ENCODE measurements around the gene IL4I1. TPM values are rescaled to one million over a fixed set of nuclear protein-coding genes. Genes with fewer than 3 reads are reported as not detected.

The IL4I1 gene
- total and polyA plus RNA-seq, 10 donors, result 1.1 to 20.2 (median 4.8) TPM

DNA sequence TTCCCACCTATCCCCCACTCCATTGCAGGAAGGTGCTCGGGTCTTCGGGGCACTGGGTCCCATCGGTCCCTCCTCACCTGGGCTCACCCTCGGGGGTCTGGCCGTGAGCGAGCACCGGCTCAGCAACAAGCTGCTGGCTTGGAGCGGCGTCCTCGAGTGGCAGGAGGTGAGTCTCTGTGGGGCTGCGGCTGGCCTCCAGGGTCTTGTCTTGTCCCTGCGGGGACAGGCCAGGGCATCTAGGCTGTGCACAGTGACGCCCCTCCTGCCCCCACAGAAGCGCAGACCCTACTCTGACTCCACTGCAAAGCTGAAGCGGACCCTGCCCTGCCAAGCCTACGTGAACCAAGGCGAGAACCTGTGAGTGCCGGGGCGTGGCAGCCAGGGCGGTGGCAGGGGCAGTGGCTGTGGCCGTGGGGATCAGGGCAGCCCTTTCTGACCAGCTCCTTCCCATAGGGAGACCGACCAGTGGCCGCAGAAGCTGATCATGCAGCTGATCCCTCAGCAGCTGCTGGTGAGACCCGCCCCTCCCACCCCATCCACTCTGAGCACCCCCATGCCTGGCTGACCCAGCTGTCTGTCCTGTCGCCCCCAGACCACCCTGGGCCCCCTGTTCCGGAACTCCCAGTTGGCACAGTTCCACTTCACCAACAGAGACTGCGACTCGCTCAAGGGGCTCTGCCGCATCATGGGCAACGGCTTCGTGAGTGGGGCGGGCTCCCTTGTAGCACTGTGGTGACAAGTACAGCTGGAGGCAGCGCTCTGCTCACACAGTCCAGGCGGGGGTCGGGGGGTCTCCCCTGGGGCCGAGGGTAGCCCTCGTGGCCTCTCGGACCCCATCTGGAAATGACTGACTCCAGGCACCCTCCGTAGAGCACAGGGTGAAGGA is 42.1 kb downstream of the IL4I1 start:
- intact Hi-C loops (cut with DNase I; ENCODE audit: low total_unique reads), result no loop called here
- Histone ChIP-seq H3K27ac (peak overlapping the region in 3 of 8 donors; percentile 6 to 47 (median 13)), H3K4me1 (peaks cover 14 to 75% (median 36%) of the 10 kb centered on the region in 6 donors), H3K4me3 (no peak overlapping the region), H3K36me3 (peaks cover 0 to 56% (median 50%) of the 10 kb centered on the region in 6 donors), H3K9me3 (no peaks in the 10 kb centered on the region), H3K27me3 (replicated peaks in 1 of 7) (peaks cover 0 to 5% (median 0%) of the 10 kb centered on the region in 7 donors)
- peak; percentile 29 to 70 (median 41) for TF ChIP-seq POLR2AphosphoS5 (IDR thresholded peaks at IDR 0.05)
- TF ChIP-seq, protein P1, sequence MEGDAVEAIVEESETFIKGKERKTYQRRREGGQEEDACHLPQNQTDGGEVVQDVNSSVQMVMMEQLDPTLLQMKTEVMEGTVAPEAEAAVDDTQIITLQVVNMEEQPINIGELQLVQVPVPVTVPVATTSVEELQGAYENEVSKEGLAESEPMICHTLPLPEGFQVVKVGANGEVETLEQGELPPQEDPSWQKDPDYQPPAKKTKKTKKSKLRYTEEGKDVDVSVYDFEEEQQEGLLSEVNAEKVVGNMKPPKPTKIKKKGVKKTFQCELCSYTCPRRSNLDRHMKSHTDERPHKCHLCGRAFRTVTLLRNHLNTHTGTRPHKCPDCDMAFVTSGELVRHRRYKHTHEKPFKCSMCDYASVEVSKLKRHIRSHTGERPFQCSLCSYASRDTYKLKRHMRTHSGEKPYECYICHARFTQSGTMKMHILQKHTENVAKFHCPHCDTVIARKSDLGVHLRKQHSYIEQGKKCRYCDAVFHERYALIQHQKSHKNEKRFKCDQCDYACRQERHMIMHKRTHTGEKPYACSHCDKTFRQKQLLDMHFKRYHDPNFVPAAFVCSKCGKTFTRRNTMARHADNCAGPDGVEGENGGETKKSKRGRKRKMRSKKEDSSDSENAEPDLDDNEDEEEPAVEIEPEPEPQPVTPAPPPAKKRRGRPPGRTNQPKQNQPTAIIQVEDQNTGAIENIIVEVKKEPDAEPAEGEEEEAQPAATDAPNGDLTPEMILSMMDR (IDR thresholded peaks at IDR 0.05 in 8 of 11, conservative IDR thresholded peaks at IDR 0.05 in 3 of 11), result no peak
- DNase-seq, result peak; percentile 81
- whole genome bisulfite sequencing, 5 donors, result 89 to 94% (median 92%) methylated on average over 15 to 39 of the region's 39 CpGs

- Histone ChIP-seq H3K36me3 (peaks cover 0 to 49% (median 45%) of the 10 kb centered on the region in 6 donors), H3K27ac (peak overlapping the region in 2 of 8 donors; percentile 6 to 47), H3K4me1 (peaks cover 14 to 79% (median 41%) of the 10 kb centered on the region in 6 donors), H3K4me3 (no peak overlapping the region), H3K27me3 (replicated peaks in 1 of 7) (peaks cover 0 to 5% (median 0%) of the 10 kb centered on the region in 7 donors), H3K9me3 (peaks cover 0 to 4% (median 0%) of the 10 kb centered on the region in 8 donors)
- peak in 1 of 3 donors; percentile 1 for TF ChIP-seq POLR2AphosphoS5 (IDR thresholded peaks at IDR 0.05)
- TF ChIP-seq, protein P1 (IDR thresholded peaks at IDR 0.05 in 8 of 11, conservative IDR thresholded peaks at IDR 0.05 in 3 of 11), result no peak
- no peak for TF ChIP-seq POLR2A (IDR thresholded peaks at IDR 0.05)
- no peak for DNase-seq
- 76 to 91% (median 84%) methylated on average over 9 to 10 of the region's 10 CpGs for WGBS, 5 donors
- intact Hi-C loops (cut with DNase I; ENCODE audit: low total_unique reads), result no loop called here
Measured at GRCh38 chr19:49853852-49854377, 42.8 kb downstream of the IL4I1 start.

- 72 to 83% (median 81%) methylated on average over 14 of the region's 14 CpGs for WGBS, 5 donors
- intact Hi-C loops (cut with DNase I; ENCODE audit: low total_unique reads), result no loop called here
- peak overlapping the region in 5 of 8 donors; percentile 73 to 95 (median 78) for H3K4me3 ChIP-seq
Measured at GRCh38 chr19:49852631-49853126, 44.0 kb downstream of the IL4I1 start.

More at GRCh38 chr19:49852631-49853126, 44.0 kb downstream of the IL4I1 start:
- peaks cover 0 to 6% (median 0%) of the 10 kb centered on the region in 8 donors for H3K9me3 ChIP-seq
- peaks cover 0 to 5% (median 0%) of the 10 kb centered on the region in 7 donors for H3K27me3 ChIP-seq (replicated peaks in 1 of 7)
- no peak overlapping the region for H3K27ac ChIP-seq
- peaks cover 14 to 80% (median 51%) of the 10 kb centered on the region in 6 donors for H3K4me1 ChIP-seq
- DNase-seq, result no peak
- peaks cover 0 to 36% (median 32%) of the 10 kb centered on the region in 6 donors for H3K36me3 ChIP-seq
- TF ChIP-seq, protein P1 (IDR thresholded peaks at IDR 0.05 in 8 of 11, conservative IDR thresholded peaks at IDR 0.05 in 3 of 11), result no peak
- no peak for TF ChIP-seq POLR2A (IDR thresholded peaks at IDR 0.05)
- TF ChIP-seq POLR2AphosphoS5 (IDR thresholded peaks at IDR 0.05), result no peak
